ENCODE data around the gene CCDC107.

CCDC107 gene

GRCh38 chr9:35673132-35674024 is 15.3 kb downstream of the CCDC107 start, which contains the start of gene CA9:
Gene CA9 (plus strand): TSS chr9:35673928. CDS start chr9:35673960, 32 bp downstream.
- TF ChIP-seq L3MBTL2 (conservative IDR thresholded peaks at IDR 0.05) (no peak), FOXK2 (IDR thresholded peaks at IDR 0.05) (no peak), ELF4 (IDR thresholded peaks at IDR 0.05) (no peak), TARDBP (IDR thresholded peaks at IDR 0.05) (no peak), ZNF384 (IDR thresholded peaks at IDR 0.05) (no peak), SP1 (IDR thresholded peaks at IDR 0.05) (no peak), NFRKB (IDR thresholded peaks at IDR 0.05) (no peak), CTBP1 (IDR thresholded peaks at IDR 0.05; ENCODE audit: borderline replicate concordance) (no peak), SUZ12 (IDR thresholded peaks at IDR 0.05) (no peak), HDGF (IDR thresholded peaks at IDR 0.05; ENCODE audit: borderline replicate concordance) (no peak)
- DNase-seq (ENCODE audit: extremely low spot score) = no peak
- CTCF ChIA-PET = interaction anchor here (0.9 kb wide), 1 partner anchor 23 kb away, joined by 3 read pairs; no protein-coding TSS in a partner anchor
- POLR2A ChIA-PET = no interaction called here

DNA sequence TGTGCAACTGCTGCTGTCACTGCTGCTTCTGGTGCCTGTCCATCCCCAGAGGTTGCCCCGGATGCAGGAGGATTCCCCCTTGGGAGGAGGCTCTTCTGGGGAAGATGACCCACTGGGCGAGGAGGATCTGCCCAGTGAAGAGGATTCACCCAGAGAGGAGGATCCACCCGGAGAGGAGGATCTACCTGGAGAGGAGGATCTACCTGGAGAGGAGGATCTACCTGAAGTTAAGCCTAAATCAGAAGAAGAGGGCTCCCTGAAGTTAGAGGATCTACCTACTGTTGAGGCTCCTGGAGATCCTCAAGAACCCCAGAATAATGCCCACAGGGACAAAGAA is 15.9 kb downstream of the CCDC107 start:
- TF ChIP-seq NFRKB (IDR thresholded peaks at IDR 0.05) (no peak), FOXM1 (IDR thresholded peaks at IDR 0.05; ENCODE audit: borderline replicate concordance) (no peak), HDGF (IDR thresholded peaks at IDR 0.05; ENCODE audit: borderline replicate concordance) (no peak)
- CTCF ChIA-PET = no interaction called here
- POLR2A ChIA-PET = no interaction called here
- DNase-seq (ENCODE audit: extremely low spot score) = no peak

- CTCF ChIA-PET = no interaction called here
- TF ChIP-seq LEF1 (IDR thresholded peaks at IDR 0.05; ENCODE audit: borderline replicate concordance) = no peak
- TF ChIP-seq, protein P1, sequence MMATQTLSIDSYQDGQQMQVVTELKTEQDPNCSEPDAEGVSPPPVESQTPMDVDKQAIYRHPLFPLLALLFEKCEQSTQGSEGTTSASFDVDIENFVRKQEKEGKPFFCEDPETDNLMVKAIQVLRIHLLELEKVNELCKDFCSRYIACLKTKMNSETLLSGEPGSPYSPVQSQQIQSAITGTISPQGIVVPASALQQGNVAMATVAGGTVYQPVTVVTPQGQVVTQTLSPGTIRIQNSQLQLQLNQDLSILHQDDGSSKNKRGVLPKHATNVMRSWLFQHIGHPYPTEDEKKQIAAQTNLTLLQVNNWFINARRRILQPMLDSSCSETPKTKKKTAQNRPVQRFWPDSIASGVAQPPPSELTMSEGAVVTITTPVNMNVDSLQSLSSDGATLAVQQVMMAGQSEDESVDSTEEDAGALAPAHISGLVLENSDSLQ (IDR thresholded peaks at IDR 0.05) = no peak
- TF ChIP-seq ELF4 (IDR thresholded peaks at IDR 0.05) = no peak
- TF ChIP-seq FOXK2 (IDR thresholded peaks at IDR 0.05) = no peak
- no peak for TF ChIP-seq FOXA1 (IDR thresholded peaks at IDR 0.05)
- no peak for TF ChIP-seq SUZ12 (IDR thresholded peaks at IDR 0.05)
- TF ChIP-seq HDGF (IDR thresholded peaks at IDR 0.05; ENCODE audit: borderline replicate concordance) = no peak
- TF ChIP-seq ZNF384 (IDR thresholded peaks at IDR 0.05) = no peak
- no peak for TF ChIP-seq ARNT (IDR thresholded peaks at IDR 0.05)
- TF ChIP-seq TARDBP (IDR thresholded peaks at IDR 0.05) = no peak
- TF ChIP-seq CTBP1 (IDR thresholded peaks at IDR 0.05; ENCODE audit: borderline replicate concordance) = no peak
- TF ChIP-seq BHLHE40 (IDR thresholded peaks at IDR 0.05; ENCODE audit: borderline replicate concordance) = no peak
- no peak for TF ChIP-seq NFRKB (IDR thresholded peaks at IDR 0.05)
- no peak for TF ChIP-seq FOXM1 (IDR thresholded peaks at IDR 0.05; ENCODE audit: borderline replicate concordance)
- no peak for TF ChIP-seq SP1 (IDR thresholded peaks at IDR 0.05)
- no peak for TF ChIP-seq L3MBTL2 (conservative IDR thresholded peaks at IDR 0.05)
- no peak for DNase-seq (ENCODE audit: extremely low spot score)
- POLR2A ChIA-PET = no interaction called here
These were observed 17.1 kb downstream of the CCDC107 start for GRCh38 chr9:35675204-35675603.

DNA sequence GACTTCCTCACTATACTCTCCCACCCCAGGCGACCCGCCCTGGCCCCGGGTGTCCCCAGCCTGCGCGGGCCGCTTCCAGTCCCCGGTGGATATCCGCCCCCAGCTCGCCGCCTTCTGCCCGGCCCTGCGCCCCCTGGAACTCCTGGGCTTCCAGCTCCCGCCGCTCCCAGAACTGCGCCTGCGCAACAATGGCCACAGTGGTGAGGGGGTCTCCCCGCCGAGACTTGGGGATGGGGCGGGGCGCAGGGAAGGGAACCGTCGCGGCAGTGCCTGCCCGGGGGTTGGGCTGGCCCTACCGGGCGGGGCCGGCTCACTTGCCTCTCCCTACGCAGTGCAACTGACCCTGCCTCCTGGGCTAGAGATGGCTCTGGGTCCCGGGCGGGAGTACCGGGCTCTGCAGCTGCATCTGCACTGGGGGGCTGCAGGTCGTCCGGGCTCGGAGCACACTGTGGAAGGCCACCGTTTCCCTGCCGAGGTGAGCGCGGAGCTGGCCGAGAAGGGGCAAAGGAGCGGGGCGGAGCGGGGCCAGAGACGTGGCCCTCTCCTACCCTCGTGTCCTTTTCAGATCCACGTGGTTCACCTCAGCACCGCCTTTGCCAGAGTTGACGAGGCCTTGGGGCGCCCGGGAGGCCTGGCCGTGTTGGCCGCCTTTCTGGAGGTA is 17.8 kb downstream of the CCDC107 start:
- no peak for TF ChIP-seq BHLHE40 (IDR thresholded peaks at IDR 0.05; ENCODE audit: borderline replicate concordance)
- no peak for TF ChIP-seq FOXM1 (IDR thresholded peaks at IDR 0.05; ENCODE audit: borderline replicate concordance)
- no peak for TF ChIP-seq SUZ12 (IDR thresholded peaks at IDR 0.05)
- no peak for TF ChIP-seq ZNF384 (IDR thresholded peaks at IDR 0.05)
- TF ChIP-seq CTBP1 (IDR thresholded peaks at IDR 0.05; ENCODE audit: borderline replicate concordance) = no peak
- TF ChIP-seq FOXA1 (IDR thresholded peaks at IDR 0.05) = no peak
- TF ChIP-seq, protein P1 (IDR thresholded peaks at IDR 0.05) = no peak
- TF ChIP-seq ARNT (IDR thresholded peaks at IDR 0.05) = no peak
- TF ChIP-seq HDGF (IDR thresholded peaks at IDR 0.05; ENCODE audit: borderline replicate concordance) = no peak
- TF ChIP-seq FOXK2 (IDR thresholded peaks at IDR 0.05) = no peak
- no peak for TF ChIP-seq ELF4 (IDR thresholded peaks at IDR 0.05)
- no peak for TF ChIP-seq TARDBP (IDR thresholded peaks at IDR 0.05)
- TF ChIP-seq LEF1 (IDR thresholded peaks at IDR 0.05; ENCODE audit: borderline replicate concordance) = no peak
- TF ChIP-seq SP1 (IDR thresholded peaks at IDR 0.05) = no peak
- TF ChIP-seq NFRKB (IDR thresholded peaks at IDR 0.05) = no peak
- no peak for TF ChIP-seq L3MBTL2 (conservative IDR thresholded peaks at IDR 0.05)
- CTCF ChIA-PET = no interaction called here
- DNase-seq (ENCODE audit: extremely low spot score) = no peak
- POLR2A ChIA-PET = interaction anchor here (0.8 to 1.6 kb wide), 2 partner anchors 11 to 21 kb away, joined by 3 to 5 read pairs; partner anchors contain the start of gene ARHGEF39

DNA sequence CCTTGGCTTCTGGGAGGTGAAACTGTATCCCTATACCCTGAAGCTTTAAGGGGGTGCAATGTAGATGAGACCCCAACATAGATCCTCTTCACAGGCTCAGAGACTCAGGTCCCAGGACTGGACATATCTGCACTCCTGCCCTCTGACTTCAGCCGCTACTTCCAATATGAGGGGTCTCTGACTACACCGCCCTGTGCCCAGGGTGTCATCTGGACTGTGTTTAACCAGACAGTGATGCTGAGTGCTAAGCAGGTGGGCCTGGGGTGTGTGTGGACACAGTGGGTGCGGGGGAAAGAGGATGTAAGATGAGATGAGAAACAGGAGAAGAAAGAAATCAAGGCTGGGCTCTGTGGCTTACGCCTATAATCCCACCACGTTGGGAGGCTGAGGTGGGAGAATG is 21.0 kb downstream of the CCDC107 start:
- no peak for DNase-seq (ENCODE audit: extremely low spot score)
- POLR2A ChIA-PET = interaction anchor here (1.5 kb wide), 1 partner anchor 14 kb away, joined by 7 read pairs; the partner anchor contains the start of gene ARHGEF39
- CTCF ChIA-PET = no interaction called here
- no peak for TF ChIP-seq FOXK2 (IDR thresholded peaks at IDR 0.05)
- TF ChIP-seq SUZ12 (IDR thresholded peaks at IDR 0.05) = no peak
- no peak for TF ChIP-seq ELF4 (IDR thresholded peaks at IDR 0.05)
- TF ChIP-seq ARNT (IDR thresholded peaks at IDR 0.05) = no peak
- no peak for TF ChIP-seq BHLHE40 (IDR thresholded peaks at IDR 0.05; ENCODE audit: borderline replicate concordance)
- TF ChIP-seq ZNF384 (IDR thresholded peaks at IDR 0.05) = no peak
- no peak for TF ChIP-seq HDGF (IDR thresholded peaks at IDR 0.05; ENCODE audit: borderline replicate concordance)
- TF ChIP-seq, protein P1 (IDR thresholded peaks at IDR 0.05) = no peak
- no peak for TF ChIP-seq CTBP1 (IDR thresholded peaks at IDR 0.05; ENCODE audit: borderline replicate concordance)
- TF ChIP-seq SP1 (IDR thresholded peaks at IDR 0.05) = no peak
- TF ChIP-seq NFRKB (IDR thresholded peaks at IDR 0.05) = no peak
- TF ChIP-seq FOXM1 (IDR thresholded peaks at IDR 0.05; ENCODE audit: borderline replicate concordance) = no peak
- no peak for TF ChIP-seq L3MBTL2 (conservative IDR thresholded peaks at IDR 0.05)
- TF ChIP-seq FOXA1 (IDR thresholded peaks at IDR 0.05) = no peak
- TF ChIP-seq LEF1 (IDR thresholded peaks at IDR 0.05; ENCODE audit: borderline replicate concordance) = no peak

All from HEK293T (cell line).